ENCODE measurements around the gene SLC2A9. TPM values are rescaled to one million over a fixed set of nuclear protein-coding genes. Genes with fewer than 3 reads are reported as not detected.
A peak's percentile ranks its signal among the peaks of the same experiment; 100 is the strongest.
"Not testable (repeated sequence)": the region's sequence is repeated elsewhere in the genome, so short reads cannot be mapped to it uniquely, and the experiment has no call there.

SLC2A9 gene
- total and polyA plus RNA-seq, 4 donors = 2.1 to 16.5 (median 9.5) TPM

DNA sequence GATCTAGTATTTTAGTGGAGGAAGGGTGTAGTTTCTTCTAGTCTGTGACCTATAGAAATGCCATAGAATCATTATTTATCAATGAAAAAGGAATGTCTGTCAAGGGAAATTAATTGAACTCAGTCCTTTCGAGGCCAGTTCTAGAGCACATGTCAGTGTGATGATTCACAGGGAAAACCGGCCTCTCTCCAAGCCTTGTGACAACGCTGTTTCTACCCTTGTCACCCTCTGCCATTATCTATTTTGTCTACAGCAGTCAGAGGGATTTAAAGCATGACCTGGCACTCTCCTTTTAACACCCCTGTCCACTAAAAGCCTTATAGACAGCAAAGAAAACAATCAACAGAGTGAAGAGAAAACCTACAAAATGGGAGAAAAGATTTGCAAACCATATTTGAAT is 120.0 kb downstream of the SLC2A9 start:
- H3K27me3 ChIP-seq (ENCODE audit: control insufficient read depth in 1 of 2, insufficient read depth in 2 of 2, low read length in 1 of 2) = no peaks in the 10 kb centered on the region
- H3K36me3 ChIP-seq (ENCODE audit: control insufficient read depth in 1 of 2, insufficient read depth in 2 of 2, low read length in 1 of 2) = no peaks in the 10 kb centered on the region
- H3K9me3 ChIP-seq (ENCODE audit: control insufficient read depth, low read length) = no peaks in the 10 kb centered on the region
- ATAC-seq (ENCODE audit: low FRiP score) (no peak), DNase-seq (no peak)
- 53 to 67% methylated on average over 3 of the region's 3 CpGs for WGBS, 2 donors
- H3K27ac ChIP-seq (ENCODE audit: low read depth in 1 of 2, low read length in 2 of 2) = no peak overlapping the region
- H3K4me3 ChIP-seq (ENCODE audit: low read length in 2 of 2) = no peak overlapping the region
- intact Hi-C loops (cut with DNase I) = no loop called here
- peaks cover 2 to 3% of the 10 kb centered on the region in 2 donors for H3K4me1 ChIP-seq (ENCODE audit: control insufficient read depth in 1 of 2, insufficient read depth in 2 of 2, low read length in 2 of 2)

DNA sequence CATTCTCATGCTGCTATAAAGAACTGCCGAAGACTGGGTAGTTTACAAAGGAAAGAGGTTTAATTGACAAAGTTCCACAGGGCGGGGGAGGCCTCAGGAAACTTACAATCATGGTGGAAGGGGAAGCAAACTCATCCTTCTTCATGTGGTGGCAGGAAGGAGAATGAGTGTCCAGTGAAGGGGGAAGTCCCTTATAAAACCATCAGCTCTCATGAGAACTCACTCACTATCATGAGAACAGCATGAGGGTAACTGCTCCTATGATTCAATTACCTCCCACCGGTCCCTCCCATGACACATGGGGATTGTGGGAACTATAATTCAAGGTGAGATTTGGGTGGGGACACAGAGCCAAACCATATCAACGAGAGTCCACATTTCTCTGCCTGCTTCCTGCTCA is 120.7 kb downstream of the SLC2A9 start:
- not testable (repeated sequence) for H3K4me1 ChIP-seq (ENCODE audit: control insufficient read depth in 1 of 2, insufficient read depth in 2 of 2, low read length in 2 of 2)

DNA sequence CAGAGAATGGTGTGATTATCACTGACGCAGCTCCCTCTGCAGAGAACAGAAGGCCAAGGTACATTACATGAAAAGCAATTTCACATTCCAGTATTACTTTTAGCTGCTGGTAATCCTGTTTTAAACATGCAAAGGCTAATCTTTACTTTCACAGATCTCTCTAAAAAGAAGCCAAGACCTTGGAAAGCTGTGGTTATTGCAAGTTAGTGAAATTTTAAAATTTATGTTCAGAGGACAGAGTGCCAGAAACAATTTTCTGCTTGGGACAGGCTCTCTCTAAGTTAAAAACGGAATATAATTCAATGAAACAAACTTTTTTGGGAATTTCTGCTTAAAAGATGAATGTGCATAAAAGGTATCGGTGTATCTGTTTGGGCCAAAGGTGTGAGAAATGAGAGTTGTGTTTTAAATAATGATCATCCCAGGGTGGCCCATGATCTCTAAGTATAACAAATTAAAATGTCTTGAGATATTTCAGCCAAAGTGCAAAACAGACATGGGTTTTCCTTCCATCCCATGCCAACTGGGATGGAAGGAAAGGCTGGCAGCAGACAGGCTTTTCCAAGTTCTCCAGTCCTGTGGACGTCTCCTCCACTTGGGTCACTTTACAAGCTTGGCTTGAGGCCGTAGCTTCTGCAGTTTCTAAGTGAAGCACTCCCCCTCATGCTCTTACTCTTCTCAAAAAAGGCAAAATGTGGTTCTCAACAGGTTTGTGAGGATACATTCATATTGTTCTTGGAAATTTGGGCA is 121.8 kb downstream of the SLC2A9 start:
- ATAC-seq (ENCODE audit: low FRiP score) (peak; percentile 36), DNase-seq (no peak)
- Histone ChIP-seq H3K4me1 (ENCODE audit: control insufficient read depth in 1 of 2, insufficient read depth in 2 of 2, low read length in 2 of 2) (peaks cover 2 to 3% of the 10 kb centered on the region in 2 donors), H3K27ac (ENCODE audit: low read depth in 1 of 2, low read length in 2 of 2) (no peak overlapping the region), H3K9me3 (ENCODE audit: control insufficient read depth, low read length) (no peaks in the 10 kb centered on the region), H3K4me3 (ENCODE audit: low read length in 2 of 2) (no peak overlapping the region), H3K27me3 (ENCODE audit: control insufficient read depth in 1 of 2, insufficient read depth in 2 of 2, low read length in 1 of 2) (no peaks in the 10 kb centered on the region), H3K36me3 (ENCODE audit: control insufficient read depth in 1 of 2, insufficient read depth in 2 of 2, low read length in 1 of 2) (no peaks in the 10 kb centered on the region)
- intact Hi-C loops (cut with DNase I) = loop anchor here in 1 of 2 donors (5.0 kb wide), 1 partner anchor 118 kb away; no protein-coding TSS in a partner anchor
- 12 to 30% methylated on average over 5 of the region's 5 CpGs for WGBS, 2 donors

More for the DNA sequence above, 120.7 kb downstream of the SLC2A9 start:
- DNase-seq; H3K27ac ChIP-seq (ENCODE audit: low read depth in 1 of 2, low read length in 2 of 2); H3K36me3 ChIP-seq (ENCODE audit: control insufficient read depth in 1 of 2, insufficient read depth in 2 of 2, low read length in 1 of 2); H3K4me3 ChIP-seq (ENCODE audit: low read length in 2 of 2); intact Hi-C loops (cut with DNase I); ATAC-seq (ENCODE audit: low FRiP score); H3K9me3 ChIP-seq (ENCODE audit: control insufficient read depth, low read length); H3K27me3 ChIP-seq (ENCODE audit: control insufficient read depth in 1 of 2, insufficient read depth in 2 of 2, low read length in 1 of 2): not testable (repeated sequence)
- WGBS, 2 donors = 62 to 67% methylated on average over 4 of the region's 4 CpGs

DNA sequence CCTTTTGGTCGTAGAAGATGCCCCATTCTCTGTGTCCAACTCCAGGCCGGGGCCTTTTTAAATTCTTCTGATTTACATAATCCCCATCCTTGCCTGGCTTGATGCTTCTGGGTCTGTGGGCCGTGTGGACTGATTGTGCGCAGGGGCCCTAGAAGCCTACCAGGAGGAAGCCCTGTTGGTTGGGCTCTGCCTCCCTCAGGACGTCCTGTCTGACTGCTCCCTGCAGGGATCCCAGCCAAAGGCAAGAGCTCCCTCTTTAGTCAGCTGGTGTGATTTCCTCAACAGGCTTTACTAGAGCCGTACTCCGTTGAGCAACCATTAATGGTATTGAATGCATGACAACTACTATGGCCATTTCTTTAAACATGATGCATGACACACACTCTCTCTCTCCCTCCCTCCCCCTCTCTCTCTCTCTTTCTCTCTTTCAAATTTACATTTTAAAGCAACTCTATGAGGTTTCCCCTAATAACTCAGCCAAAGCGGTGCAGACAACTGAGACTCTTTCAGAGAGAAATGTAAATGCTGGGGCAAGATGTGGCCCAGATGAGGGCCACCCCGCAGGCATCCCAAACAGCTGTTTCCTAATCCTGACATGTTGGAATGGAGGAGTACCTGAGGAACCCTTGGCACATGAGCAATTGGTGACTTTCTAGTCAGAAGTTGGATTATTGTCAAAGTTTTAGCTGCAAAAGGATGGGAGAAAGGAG is 122.5 kb downstream of the SLC2A9 start:
- intact Hi-C loops (cut with DNase I) = loop anchor here in 1 of 2 donors (5.0 kb wide), 1 partner anchor 119 kb away; no protein-coding TSS in a partner anchor
- ATAC-seq (ENCODE audit: low FRiP score) = peak; percentile 72
- no peak overlapping the region for H3K27ac ChIP-seq (ENCODE audit: low read depth in 1 of 2, low read length in 2 of 2)

DNA sequence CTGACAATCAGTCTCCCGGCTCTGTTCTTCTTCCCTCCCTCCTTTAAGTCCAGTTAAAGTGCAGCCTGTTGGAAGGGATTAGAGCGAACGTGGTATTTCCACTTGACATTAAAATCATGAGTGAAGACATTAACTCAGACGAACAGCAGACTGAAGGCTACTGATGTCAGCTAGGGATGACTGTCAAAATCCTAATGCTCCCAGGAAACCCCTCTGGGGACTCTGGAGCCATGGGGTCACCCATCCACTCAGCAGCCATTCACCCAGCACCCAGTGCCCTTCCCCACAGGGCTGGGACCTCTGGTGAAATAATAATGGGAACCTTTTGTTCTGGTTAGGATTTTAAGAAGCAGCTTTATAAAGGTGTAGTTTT is 126.0 kb downstream of the SLC2A9 start:
- WGBS, 2 donors = 53 to 60% methylated on average over 4 of the region's 4 CpGs
- intact Hi-C loops (cut with DNase I) = loop anchor here in 1 of 2 donors (5.0 kb wide), 1 partner anchor 122 kb away; no protein-coding TSS in a partner anchor
- no peak for ATAC-seq (ENCODE audit: low FRiP score)
- no peaks in the 10 kb centered on the region for H3K27me3 ChIP-seq (ENCODE audit: control insufficient read depth in 1 of 2, insufficient read depth in 2 of 2, low read length in 1 of 2)
- no peaks in the 10 kb centered on the region for H3K9me3 ChIP-seq (ENCODE audit: control insufficient read depth, low read length)
- H3K4me3 ChIP-seq (ENCODE audit: low read length in 2 of 2) = no peak overlapping the region
- H3K27ac ChIP-seq (ENCODE audit: low read depth in 1 of 2, low read length in 2 of 2) = no peak overlapping the region
- no peak for DNase-seq
- H3K4me1 ChIP-seq (ENCODE audit: control insufficient read depth in 1 of 2, insufficient read depth in 2 of 2, low read length in 2 of 2) = peaks cover 2 to 3% of the 10 kb centered on the region in 2 donors
- H3K36me3 ChIP-seq (ENCODE audit: control insufficient read depth in 1 of 2, insufficient read depth in 2 of 2, low read length in 1 of 2) = no peaks in the 10 kb centered on the region

More for the DNA sequence above, 122.5 kb downstream of the SLC2A9 start:
- WGBS, 2 donors = 35 to 37% methylated on average over 9 of the region's 9 CpGs
- Histone ChIP-seq H3K4me3 (ENCODE audit: low read length in 2 of 2) (no peak overlapping the region), H3K36me3 (ENCODE audit: control insufficient read depth in 1 of 2, insufficient read depth in 2 of 2, low read length in 1 of 2) (no peaks in the 10 kb centered on the region), H3K4me1 (ENCODE audit: control insufficient read depth in 1 of 2, insufficient read depth in 2 of 2, low read length in 2 of 2) (peaks cover 2 to 3% of the 10 kb centered on the region in 2 donors), H3K9me3 (ENCODE audit: control insufficient read depth, low read length) (no peaks in the 10 kb centered on the region), H3K27me3 (ENCODE audit: control insufficient read depth in 1 of 2, insufficient read depth in 2 of 2, low read length in 1 of 2) (no peaks in the 10 kb centered on the region)
- peak in 1 of 2 donors; percentile 61 for DNase-seq

DNA sequence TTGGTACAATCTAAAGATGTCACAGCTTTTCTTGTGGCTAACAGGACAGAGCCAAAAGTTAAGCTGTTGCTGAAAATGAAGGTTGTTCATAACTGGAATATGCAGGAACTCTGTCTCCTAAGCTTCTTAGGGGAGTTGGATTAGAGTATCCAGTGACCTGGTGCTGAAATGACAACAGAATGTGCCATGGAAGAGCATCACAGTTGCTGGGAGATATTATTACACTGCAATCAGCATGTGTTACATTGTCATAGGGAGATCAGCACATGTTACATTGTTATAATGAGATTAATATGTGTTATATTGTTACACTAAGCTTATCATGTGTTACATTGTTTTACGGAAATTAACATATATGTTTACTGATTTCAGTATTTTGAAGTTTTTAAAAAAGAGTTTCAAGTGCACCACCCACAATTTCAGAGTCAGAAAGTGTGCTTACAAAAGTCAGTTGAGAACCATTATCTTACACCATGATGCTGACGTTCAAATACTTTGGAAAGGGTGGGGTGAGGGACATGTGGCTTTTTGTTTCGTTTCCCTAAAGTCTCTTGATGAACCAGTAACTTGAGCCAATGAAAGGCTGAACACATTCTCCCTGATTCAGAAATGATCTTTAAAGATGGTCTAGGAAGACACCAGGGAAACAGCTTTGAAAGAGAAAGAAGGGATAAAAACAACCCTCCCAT is 126.5 kb downstream of the SLC2A9 start:
- intact Hi-C loops (cut with DNase I) = loop anchor here in 1 of 2 donors (5.0 kb wide), 1 partner anchor 123 kb away; no protein-coding TSS in a partner anchor
- H3K36me3 ChIP-seq (ENCODE audit: control insufficient read depth in 1 of 2, insufficient read depth in 2 of 2, low read length in 1 of 2) = no peaks in the 10 kb centered on the region
- 60 to 63% methylated on average over 3 of the region's 3 CpGs for WGBS, 2 donors
- DNase-seq (no peak), ATAC-seq (ENCODE audit: low FRiP score) (no peak)
- H3K27ac ChIP-seq (ENCODE audit: low read depth in 1 of 2, low read length in 2 of 2) = no peak overlapping the region
- no peak overlapping the region for H3K4me3 ChIP-seq (ENCODE audit: low read length in 2 of 2)
- H3K9me3 ChIP-seq (ENCODE audit: control insufficient read depth, low read length) = no peaks in the 10 kb centered on the region
- H3K4me1 ChIP-seq (ENCODE audit: control insufficient read depth in 1 of 2, insufficient read depth in 2 of 2, low read length in 2 of 2) = peaks cover 0 to 3% of the 10 kb centered on the region in 2 donors
- no peaks in the 10 kb centered on the region for H3K27me3 ChIP-seq (ENCODE audit: control insufficient read depth in 1 of 2, insufficient read depth in 2 of 2, low read length in 1 of 2)

DNA sequence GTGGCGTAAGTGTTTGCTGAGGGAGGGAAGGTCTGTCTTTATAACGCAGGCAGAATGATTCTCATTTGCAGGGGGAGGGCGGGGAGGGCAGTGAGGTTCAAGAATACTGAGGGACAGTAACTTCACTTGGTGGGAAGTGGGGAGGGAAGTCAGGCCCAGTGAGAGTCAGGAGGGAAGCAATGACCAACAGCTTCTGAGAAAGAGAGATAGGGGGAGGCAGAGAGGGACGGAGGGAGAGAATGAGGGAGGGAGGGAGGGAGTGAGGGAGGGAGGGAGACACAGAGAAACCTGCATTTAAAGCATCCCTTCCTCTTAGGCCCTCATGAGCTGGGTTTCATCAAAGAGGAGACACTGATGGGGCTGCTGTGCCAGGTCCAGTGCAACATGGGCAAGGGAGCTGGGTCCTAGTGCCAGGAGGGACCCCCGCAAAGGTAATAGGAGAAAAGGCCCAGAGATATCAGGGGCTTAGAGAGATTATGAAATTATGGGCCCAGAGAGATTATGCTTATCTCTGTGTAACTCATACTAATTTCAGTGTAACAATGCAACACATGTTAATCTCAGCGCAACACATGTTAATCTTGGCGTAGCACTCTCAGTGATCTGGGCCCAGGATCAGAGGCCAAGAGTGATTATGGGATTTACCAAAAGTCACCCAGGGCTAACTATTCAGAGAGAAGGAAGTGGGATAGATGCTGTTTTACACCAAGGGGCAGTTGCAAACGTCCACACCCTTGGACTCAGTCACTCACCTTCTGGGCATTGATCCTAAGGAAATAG is 127.8 kb downstream of the SLC2A9 start:
- ATAC-seq (ENCODE audit: low FRiP score) = no peak
- H3K4me1 ChIP-seq (ENCODE audit: control insufficient read depth in 1 of 2, insufficient read depth in 2 of 2, low read length in 2 of 2) = no peaks in the 10 kb centered on the region
- WGBS, 2 donors = 63 to 66% methylated on average over 8 of the region's 8 CpGs
- no peak for DNase-seq
- H3K27me3 ChIP-seq (ENCODE audit: control insufficient read depth in 1 of 2, insufficient read depth in 2 of 2, low read length in 1 of 2) = no peaks in the 10 kb centered on the region
- H3K36me3 ChIP-seq (ENCODE audit: control insufficient read depth in 1 of 2, insufficient read depth in 2 of 2, low read length in 1 of 2) = no peaks in the 10 kb centered on the region
- H3K4me3 ChIP-seq (ENCODE audit: low read length in 2 of 2) = no peak overlapping the region
- intact Hi-C loops (cut with DNase I) = no loop called here
- H3K9me3 ChIP-seq (ENCODE audit: control insufficient read depth, low read length) = no peaks in the 10 kb centered on the region
- H3K27ac ChIP-seq (ENCODE audit: low read depth in 1 of 2, low read length in 2 of 2) = no peak overlapping the region

DNA sequence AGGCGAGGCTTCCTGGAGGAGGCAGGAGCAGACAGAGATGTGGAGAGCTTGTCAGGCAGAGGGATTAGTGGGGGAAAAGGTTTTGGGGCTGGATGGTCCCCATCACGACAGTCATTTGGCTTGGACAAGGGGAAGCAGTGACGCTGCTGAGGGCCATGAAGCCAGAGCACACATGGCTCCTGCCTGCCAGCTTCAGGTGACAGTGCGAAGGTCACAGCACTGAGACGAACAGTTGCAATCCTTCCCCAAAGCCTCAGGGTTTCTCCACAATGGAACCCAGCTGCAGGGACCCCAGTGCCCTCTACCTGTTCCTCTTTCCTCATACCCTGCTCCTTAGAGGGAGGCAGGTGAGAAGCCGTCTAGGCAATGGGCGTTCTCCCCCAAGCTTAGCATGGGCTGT is 129.6 kb downstream of the SLC2A9 start:
- intact Hi-C loops (cut with DNase I) = no loop called here
- 83% methylated on average over 7 of the region's 7 CpGs for WGBS, 2 donors
- no peak overlapping the region for H3K27ac ChIP-seq (ENCODE audit: low read depth in 1 of 2, low read length in 2 of 2)
- DNase-seq (no peak), ATAC-seq (ENCODE audit: low FRiP score) (no peak)
- no peak overlapping the region for H3K4me3 ChIP-seq (ENCODE audit: low read length in 2 of 2)
- no peaks in the 10 kb centered on the region for H3K9me3 ChIP-seq (ENCODE audit: control insufficient read depth, low read length)
- H3K4me1 ChIP-seq (ENCODE audit: control insufficient read depth in 1 of 2, insufficient read depth in 2 of 2, low read length in 2 of 2) = no peaks in the 10 kb centered on the region
- no peaks in the 10 kb centered on the region for H3K27me3 ChIP-seq (ENCODE audit: control insufficient read depth in 1 of 2, insufficient read depth in 2 of 2, low read length in 1 of 2)
- H3K36me3 ChIP-seq (ENCODE audit: control insufficient read depth in 1 of 2, insufficient read depth in 2 of 2, low read length in 1 of 2) = no peaks in the 10 kb centered on the region
